DMS79 (cell line): ENCODE measurements around the gene UTS2B.

ENCODE experiments used
- DNase-seq: peaks from one replicate; lab custom pipeline; 2025; lab: John Stamatoyannopoulos, UW

The UTS2B gene

GRCh38 chr3:191238321-191238817 lies 92.0 kb downstream of the UTS2B start:
- DNase-seq, result no peak

- no peak for DNase-seq
Measured at GRCh38 chr3:191237047-191237882, 93.1 kb downstream of the UTS2B start.

GRCh38 chr3:191236646-191237045 lies 93.7 kb downstream of the UTS2B start:
- no peak for DNase-seq

GRCh38 chr3:191235331-191236314 lies 94.7 kb downstream of the UTS2B start:
- DNase-seq, result no peak

GRCh38 chr3:191234216-191234615 lies 96.1 kb downstream of the UTS2B start:
- DNase-seq, result no peak

GRCh38 chr3:191227541-191227940 lies 102.8 kb downstream of the UTS2B start:
- DNase-seq, result no peak

- no peak for DNase-seq
Measured at GRCh38 chr3:191221638-191222037, 108.7 kb downstream of the UTS2B start.

- no peak for DNase-seq
Measured at GRCh38 chr3:191220908-191221307, 109.4 kb downstream of the UTS2B start.

- no peak for DNase-seq
Measured at GRCh38 chr3:191217301-191217700, 113.0 kb downstream of the UTS2B start.
